Gastrocnemius medialis (tissue), 4 donors: ENCODE data around the gene NPM1. TPM values are rescaled to one million over a fixed set of nuclear protein-coding genes. Genes with fewer than 3 reads are reported as not detected.
"Not testable (repeated sequence)": the region's sequence is repeated elsewhere in the genome, so short reads cannot be mapped to it uniquely, and the experiment has no call there.

Experiments
- ATAC-seq, 2 donors: fragments of 150-250 bp; one replicate each; pipeline ENCODE4 v1.9.1; 2016
- DNase-seq, 2 donors: peaks; one replicate each; pipeline ENCODE4 v3.0.0-alpha.2; 2019
- H3K27ac ChIP-seq, 4 donors: fragments of 200-600 bp; sonication (generic); 1 replicate in 1 of 4; 2 replicates in 3 of 4; pipeline ENCODE4 v1.5.1; 2016 to 2018; ENCODE audit warnings: mild to moderate bottlenecking in 2 of 4, moderate library complexity in 1 of 4
- H3K27me3 ChIP-seq, 3 donors: fragments of 200-600 bp; sonication (generic) in 2 of 3; 1 replicate in 1 of 3; 2 replicates in 2 of 3; pipeline versions ENCODE4 v1.5.1 to v1.6.0; 2016 to 2019; ENCODE audit warnings: mild to moderate bottlenecking in 1 of 3, moderate library complexity in 1 of 3
- H3K36me3 ChIP-seq, 2 donors: fragments of 200-600 bp; sonication (generic) in 1 of 2; one replicate each; pipeline ENCODE4 v1.5.1; 2017 to 2018
- H3K4me1 ChIP-seq, 2 donors: fragments of 200-600 bp; sonication (generic) in 1 of 2; one replicate each; pipeline ENCODE4 v1.5.1; 2016 to 2017; ENCODE audit warnings: mild to moderate bottlenecking in 2 of 2
- H3K4me3 ChIP-seq, 4 donors: fragments of 200-600 bp; sonication (generic) in 3 of 4; 1 replicate in 1 of 4; 2 replicates in 3 of 4; pipeline ENCODE4 v1.5.1; 2016 to 2019; ENCODE audit warnings: mild to moderate bottlenecking in 2 of 4
- H3K9me3 ChIP-seq, 3 donors: fragments of 200-600 bp; sonication (generic) in 2 of 3; 1 replicate in 1 of 3; 2 replicates in 2 of 3; pipeline ENCODE4 v1.5.1; 2016 to 2019
- CTCF ChIP-seq, 5 experiments: fragments of 450-650 bp in 3 of 5; fragments of 200-600 bp in 2 of 5; sonication (generic) in 2 of 5; IDR thresholded peaks in 4 of 5; conservative IDR thresholded peaks in 1 of 5; 1 replicate in 4 of 5; 2 replicates in 1 of 5; pipeline ENCODE4 v1.5.1; 2016 to 2019; ENCODE audit warnings: antibody characterized with exemption in 5 of 5, mild to moderate bottlenecking in 3 of 5, moderate library complexity in 3 of 5
- POLR2A ChIP-seq, 2 donors: fragments of 450-650 bp; IDR thresholded peaks; one replicate each; pipeline ENCODE4 v1.6.1; 2017; ENCODE audit warnings: antibody characterized with exemption in 2 of 2, mild to moderate bottlenecking in 2 of 2, moderate library complexity in 2 of 2
- in situ Hi-C, 4 donors: fragments of 200-750 bp; cut with MboI; loops; one replicate each; pipeline versions ENCODE4 v1.15.0 to v1.8.0; 2017; ENCODE audit warnings: low sequenced_read_pairs in 4 of 4
- intact Hi-C: fragments of 100-400 bp; cut with DNase I; formaldehyde crosslinking; loops from one replicate; pipeline ENCODE4 v1.15.1; 2023; ENCODE audit warnings: low total_unique reads
- total RNA-seq, 4 donors: library from RNA; depleted of rRNA; stranded (reverse); fragments of >200 nt; gene quantifications; one replicate each; pipeline versions ENCODE4 v1.1.0 to v1.2.3, GENCODE V29; 2016

Gene NPM1
- total RNA-seq, 4 donors from 2014 or later, result 277 to 651 (median 413) TPM

- H3K27ac ChIP-seq, result no peak overlapping the region
- no peak overlapping the region for H3K4me3 ChIP-seq
- TF ChIP-seq CTCF (IDR thresholded peaks at IDR 0.05 in 4 of 5, conservative IDR thresholded peaks at IDR 0.05 in 1 of 5) (no peak), POLR2A (IDR thresholded peaks at IDR 0.05) (no peak)
- peaks cover 5 to 51% of the 10 kb centered on the region in 2 donors for H3K36me3 ChIP-seq
- intact Hi-C loops (no loop called here), in situ Hi-C loops (loop anchor here (10.0 to 25.0 kb wide), 3 partner anchors 475 to 625 kb away; no protein-coding TSS in a partner anchor)
- H3K27me3 ChIP-seq, result no peaks in the 10 kb centered on the region
- no peak for DNase-seq
- H3K9me3 ChIP-seq, result no peaks in the 10 kb centered on the region
- no peaks in the 10 kb centered on the region for H3K4me1 ChIP-seq
- no peak for ATAC-seq
These were observed 24.5 kb downstream of the NPM1 start for GRCh38 chr5:171412186-171412585.

GRCh38 chr5:171413153-171413910, 25.7 kb downstream of the NPM1 start:
- Histone ChIP-seq H3K27ac (no peak overlapping the region), H3K27me3 (no peaks in the 10 kb centered on the region), H3K4me1 (peaks cover 0 to under 1% of the 10 kb centered on the region in 2 donors), H3K9me3 (no peaks in the 10 kb centered on the region), H3K4me3 (no peak overlapping the region), H3K36me3 (peaks cover 0 to 41% of the 10 kb centered on the region in 2 donors)
- TF ChIP-seq POLR2A (IDR thresholded peaks at IDR 0.05) (no peak), CTCF (IDR thresholded peaks at IDR 0.05 in 4 of 5, conservative IDR thresholded peaks at IDR 0.05 in 1 of 5) (no peak)
- no peak for DNase-seq
- ATAC-seq, result no peak
- in situ Hi-C loops (loop anchor here (10.0 to 25.0 kb wide), 3 partner anchors 474 to 624 kb away; no protein-coding TSS in a partner anchor), intact Hi-C loops (no loop called here)

GRCh38 chr5:171413993-171414392, 26.3 kb downstream of the NPM1 start:
- H3K27me3 ChIP-seq, intact Hi-C loops, ATAC-seq, DNase-seq, H3K4me3 ChIP-seq, H3K4me1 ChIP-seq, H3K9me3 ChIP-seq, H3K27ac ChIP-seq: not testable (repeated sequence)
- peaks cover 0 to 39% of the 10 kb centered on the region in 2 donors for H3K36me3 ChIP-seq
- in situ Hi-C loops, result loop anchor here (10.0 to 25.0 kb wide), 3 partner anchors 473 to 623 kb away; no protein-coding TSS in a partner anchor

- peaks cover 8 to 11% of the 10 kb centered on the region in 2 donors for H3K4me1 ChIP-seq
- DNase-seq (no peak), ATAC-seq (peak in 1 of 2 donors; percentile 22)
- H3K9me3 ChIP-seq, result no peaks in the 10 kb centered on the region
- peaks cover 0 to 6% (median 0%) of the 10 kb centered on the region in 3 donors for H3K27me3 ChIP-seq
- no peak overlapping the region for H3K27ac ChIP-seq
- no peak overlapping the region for H3K4me3 ChIP-seq
- intact Hi-C loops, result loop anchor here (5.0 kb wide), 2 partner anchors 442 to 627 kb away; no protein-coding TSS in a partner anchor
- in situ Hi-C loops, result loop anchor here (5.0 to 25.0 kb wide), 5 partner anchors 472 to 622 kb away; no protein-coding TSS in a partner anchor
- TF ChIP-seq CTCF (IDR thresholded peaks at IDR 0.05 in 4 of 5, conservative IDR thresholded peaks at IDR 0.05 in 1 of 5), result no peak
- no peak for TF ChIP-seq POLR2A (IDR thresholded peaks at IDR 0.05)
- H3K36me3 ChIP-seq, result peaks cover 0 to 26% of the 10 kb centered on the region in 2 donors
These were observed 27.6 kb downstream of the NPM1 start for GRCh38 chr5:171415115-171415730.
